Putamen (tissue), 1 donor: Measurements from ENCODE around the gene COL27A1.
A peak's percentile ranks its signal among the peaks of the same experiment; 100 is the strongest.

Source experiments
- DNase-seq: peaks from one replicate; pipeline ENCODE4 v3.0.0-alpha.2; 2016; ENCODE audit warnings: low spot score

COL27A1 gene

DNA sequence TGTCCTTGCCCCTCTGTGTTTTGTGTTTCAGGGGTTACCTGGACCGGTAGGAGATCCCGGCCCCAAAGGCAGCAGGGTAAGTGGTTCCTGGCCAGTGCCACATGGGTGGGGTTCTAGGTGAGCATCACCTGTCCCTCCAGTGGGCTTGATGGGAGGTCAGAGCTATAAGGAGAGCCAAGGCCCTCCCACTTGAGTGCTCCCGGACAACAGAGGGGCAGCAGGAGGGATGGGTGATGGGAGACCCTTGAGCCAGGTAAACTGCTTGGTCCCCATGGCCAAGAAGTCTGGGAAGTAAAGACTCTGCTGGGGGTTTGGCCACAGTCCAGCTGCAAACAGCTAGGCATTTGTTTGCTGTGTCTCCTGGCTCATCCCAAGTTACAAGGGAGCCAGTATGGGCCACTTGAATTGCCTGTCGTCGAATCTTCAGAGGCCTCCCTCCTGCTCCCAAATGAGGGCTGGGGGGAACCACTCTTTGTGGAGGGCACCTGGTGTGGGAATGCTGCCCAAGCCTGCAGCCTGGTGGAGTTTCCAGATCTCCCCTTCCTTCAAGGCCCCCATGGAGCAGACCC is 51.0 kb downstream of the COL27A1 start:
- DNase-seq: no peak

- DNase-seq: peak; percentile 35
These were observed 51.9 kb downstream of the COL27A1 start for GRCh38 chr9:114207034-114207810.

- DNase-seq: no peak
These were observed 52.5 kb downstream of the COL27A1 start for GRCh38 chr9:114207845-114208244.

DNA sequence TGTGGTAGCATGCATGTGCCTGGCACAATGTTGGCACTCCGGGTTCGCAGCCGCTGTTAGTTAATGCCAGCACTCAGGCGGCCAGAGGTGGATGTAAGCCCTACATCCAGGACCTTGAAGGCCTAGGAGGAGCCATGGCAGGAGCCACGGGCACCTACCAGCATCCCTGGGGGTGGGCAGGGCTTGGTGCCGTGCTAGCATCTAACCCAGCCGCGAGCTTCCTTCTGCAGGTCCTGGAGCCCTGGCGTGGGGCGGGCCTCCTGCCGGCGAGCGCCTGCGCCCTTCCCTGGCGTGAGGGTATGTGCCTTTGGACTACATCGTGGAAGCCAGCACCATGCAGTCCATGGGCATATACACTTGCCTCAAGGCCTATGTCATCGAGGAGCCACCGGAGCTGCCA is 53.8 kb downstream of the COL27A1 start:
- DNase-seq: no peak

GRCh38 chr9:114210136-114210535 is 54.8 kb downstream of the COL27A1 start:
- DNase-seq: no peak

DNA sequence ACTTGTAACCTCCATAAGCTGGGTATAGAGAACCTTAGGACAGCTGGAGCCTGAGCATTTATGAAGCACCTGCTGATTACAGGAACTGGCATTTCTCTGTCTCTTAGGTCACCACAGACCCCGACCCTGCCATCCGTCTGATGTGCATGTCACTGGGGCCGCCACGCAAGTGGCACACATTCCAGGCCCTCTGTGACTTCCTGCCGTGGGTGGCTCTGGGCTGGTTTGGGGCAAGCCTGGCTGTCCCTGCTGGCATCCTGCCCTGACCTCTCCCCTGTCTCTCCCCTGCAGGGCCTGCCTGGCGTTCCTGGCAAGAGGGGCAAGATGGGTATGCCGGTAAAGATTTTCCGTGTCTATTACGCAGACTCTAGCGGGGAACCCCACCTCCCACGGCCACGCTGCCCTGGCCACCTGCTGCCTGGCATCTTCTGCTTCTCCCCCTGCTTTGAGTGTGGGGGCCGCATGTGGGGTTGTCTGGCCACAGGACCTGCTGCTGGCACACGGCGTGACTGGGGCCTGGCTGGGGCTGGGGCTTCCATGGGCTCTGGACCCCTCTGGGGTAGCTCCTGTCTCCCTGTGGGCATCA is 55.4 kb downstream of the COL27A1 start:
- DNase-seq: no peak

DNA sequence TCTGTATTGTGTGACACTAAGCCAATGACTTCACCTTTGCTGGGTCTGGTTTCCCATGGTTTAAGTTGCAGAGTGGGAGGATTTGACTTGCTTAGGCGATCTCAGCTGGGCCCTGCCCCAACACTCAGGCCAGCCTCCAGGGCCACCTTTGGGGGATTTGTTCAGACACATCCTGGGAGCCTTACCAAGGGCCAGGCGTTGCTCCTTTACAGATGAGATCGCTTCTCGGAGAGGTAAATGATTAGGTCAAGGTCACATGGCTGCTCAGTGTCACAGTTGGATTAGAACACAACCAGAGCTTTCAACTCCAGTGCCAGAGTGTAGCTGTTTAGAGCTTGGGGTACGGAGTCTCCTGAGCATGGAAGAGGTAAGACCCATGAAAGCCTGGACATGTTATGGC is 57.5 kb downstream of the COL27A1 start:
- no peak for DNase-seq

- no peak for DNase-seq
These were observed 58.2 kb downstream of the COL27A1 start for GRCh38 chr9:114213566-114213965.

DNA sequence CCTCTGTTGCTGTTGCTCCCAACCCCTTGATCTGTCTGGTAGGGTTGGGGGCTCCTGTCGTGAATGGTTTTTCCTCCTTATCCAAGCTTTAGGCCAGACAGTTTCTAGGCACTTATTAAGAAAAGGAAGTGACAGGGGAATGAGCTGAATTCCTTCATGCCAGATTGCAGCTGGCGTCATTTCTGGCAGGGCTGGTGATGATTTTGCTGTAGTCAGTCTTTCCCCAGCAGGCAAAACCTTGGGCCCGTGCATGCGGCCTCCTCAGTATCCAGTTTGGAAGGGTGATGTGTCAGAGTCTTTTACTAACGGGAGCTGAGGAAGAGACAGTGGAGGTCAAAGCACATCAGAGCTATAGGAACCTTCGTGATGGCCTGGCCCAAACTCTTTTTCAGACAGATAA is 58.8 kb downstream of the COL27A1 start:
- DNase-seq: no peak

DNA sequence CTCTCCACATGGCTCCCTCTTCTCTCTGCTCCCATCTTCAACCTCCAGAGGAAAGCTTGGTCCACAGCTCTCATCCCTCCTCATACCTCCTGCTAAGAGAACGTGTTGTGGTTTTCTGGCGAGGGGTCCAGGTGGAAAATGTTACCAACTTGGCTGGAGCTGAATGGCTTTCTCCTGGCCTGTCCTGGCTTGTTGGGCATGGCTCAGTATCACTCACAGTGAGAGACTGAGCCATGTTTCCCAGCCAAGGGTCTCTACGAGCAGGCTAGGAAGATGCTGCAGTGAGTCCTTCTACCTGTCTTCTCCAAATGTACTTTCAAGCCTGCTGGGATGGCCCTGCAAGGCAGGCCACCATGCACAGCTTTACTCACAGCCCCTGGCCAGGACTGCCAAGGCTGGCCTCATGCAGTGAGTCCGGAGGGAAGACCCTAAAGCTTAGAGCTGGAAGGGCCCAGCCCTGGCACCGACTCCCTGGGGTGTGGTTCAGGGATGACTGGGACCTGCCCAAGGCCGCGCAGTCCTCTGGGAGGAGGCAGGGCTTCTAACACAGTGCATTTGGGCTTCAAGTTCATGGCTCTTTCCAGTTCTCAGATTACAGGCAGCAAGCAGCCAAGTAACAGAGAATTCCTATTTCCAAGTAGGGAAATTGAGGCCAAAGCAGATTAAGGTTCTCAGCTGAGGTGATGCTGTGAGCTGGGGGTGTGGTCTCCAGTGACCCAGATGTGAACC is 59.5 kb downstream of the COL27A1 start:
- no peak for DNase-seq

- DNase-seq: no peak
These were observed 60.7 kb downstream of the COL27A1 start for GRCh38 chr9:114216081-114216480.

DNA sequence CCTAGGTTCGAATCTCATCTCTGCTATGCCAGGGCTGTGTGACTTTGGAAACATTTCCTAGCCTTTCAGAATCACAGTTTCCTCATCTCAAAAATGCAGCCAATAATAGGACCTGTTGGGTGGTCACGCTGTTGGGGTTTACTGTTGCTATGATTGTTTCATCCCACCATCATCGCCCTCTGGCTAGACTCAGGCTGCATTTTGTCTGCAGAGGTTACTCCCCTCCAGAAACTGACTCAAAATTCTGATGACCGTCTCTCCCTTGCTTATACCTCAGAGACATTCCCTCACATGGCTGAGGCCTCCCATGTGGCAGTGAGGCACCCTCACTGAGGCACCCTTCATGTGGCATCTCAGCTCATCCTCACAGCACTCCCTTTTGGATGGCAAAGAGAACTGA is 61.6 kb downstream of the COL27A1 start:
- no peak for DNase-seq

GRCh38 chr9:114218264-114219120 is 63.2 kb downstream of the COL27A1 start:
- DNase-seq: no peak

DNA sequence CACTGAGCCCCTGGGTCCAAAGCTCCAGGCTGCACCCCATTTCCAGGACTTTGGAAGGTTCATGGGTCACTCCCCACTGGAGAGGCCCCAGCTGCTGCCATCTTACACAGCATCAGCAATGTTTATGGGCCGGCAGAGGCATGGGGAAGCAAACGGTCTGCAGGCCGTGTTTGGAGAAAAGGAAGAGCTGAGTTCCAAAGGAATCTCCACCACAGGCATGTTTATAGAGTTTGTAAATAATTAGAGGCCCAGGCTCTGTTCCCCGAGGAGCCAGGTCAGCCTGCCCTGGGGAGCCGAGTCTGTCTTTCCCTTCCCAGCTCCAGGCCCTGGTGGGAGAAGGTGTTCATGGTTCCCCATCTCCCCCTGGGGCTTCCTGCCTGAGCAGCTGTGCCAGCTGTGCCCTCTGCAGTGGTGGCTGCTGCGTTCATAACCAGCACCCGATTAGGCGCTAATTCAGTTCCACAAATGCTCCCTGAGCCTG is 64.8 kb downstream of the COL27A1 start:
- DNase-seq: no peak

DNA sequence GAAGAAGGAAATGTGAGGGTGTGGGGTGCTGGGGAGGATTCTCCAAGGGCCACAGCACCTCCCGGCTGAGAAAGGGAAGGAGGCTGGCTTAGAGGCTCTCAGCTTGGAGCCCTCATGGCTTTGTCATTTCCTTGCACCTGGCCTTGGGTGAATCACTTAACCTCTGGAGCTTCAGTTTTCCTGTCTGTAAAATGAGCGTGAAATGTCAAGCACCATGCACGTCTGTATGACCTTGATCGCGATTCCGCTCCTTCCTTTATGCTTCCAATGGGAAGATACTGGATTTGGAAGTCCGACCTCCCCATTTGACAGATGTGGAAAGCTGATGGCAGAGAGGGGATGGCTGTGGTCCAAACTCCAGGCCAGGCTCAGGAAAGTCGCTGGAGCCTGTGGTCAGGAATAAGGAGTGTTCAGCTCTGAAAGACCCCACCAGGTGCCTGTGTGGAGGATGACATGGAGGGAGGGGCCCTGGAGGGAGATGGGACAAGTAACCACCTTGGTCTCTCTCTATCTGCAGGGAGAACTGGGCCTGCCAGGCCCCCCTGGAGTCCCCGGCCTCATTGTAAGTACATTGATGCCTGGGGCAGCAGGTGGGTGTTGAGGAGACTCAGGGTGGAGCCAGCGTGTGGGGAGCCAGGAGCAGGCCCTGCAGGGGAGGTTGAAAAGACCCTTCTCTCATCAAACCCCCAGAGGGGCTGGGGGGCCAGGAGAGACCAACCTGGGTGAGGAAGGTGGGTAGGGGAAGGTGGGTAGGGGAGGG is 66.5 kb downstream of the COL27A1 start:
- no peak for DNase-seq

- no peak for DNase-seq
These were observed 68.4 kb downstream of the COL27A1 start for GRCh38 chr9:114223564-114224246.

DNA sequence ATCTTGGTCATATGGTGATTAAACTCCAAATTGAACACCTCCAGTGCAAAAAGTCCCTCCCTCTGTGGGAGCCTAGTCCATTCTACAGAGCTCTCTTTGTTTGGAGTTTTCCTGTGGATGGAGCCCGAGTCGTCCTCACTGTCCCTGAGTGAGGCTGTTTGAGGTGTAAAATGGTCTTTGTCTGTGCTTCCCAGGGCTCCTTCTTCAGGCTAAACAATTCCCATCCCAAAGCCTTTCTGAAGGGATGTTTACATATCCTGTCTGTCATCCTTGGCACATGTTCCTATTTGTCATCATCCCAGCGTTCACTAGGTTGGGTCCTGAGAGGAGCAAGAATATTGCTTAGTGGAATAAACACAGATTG is 68.9 kb downstream of the COL27A1 start:
- DNase-seq: no peak

DNA sequence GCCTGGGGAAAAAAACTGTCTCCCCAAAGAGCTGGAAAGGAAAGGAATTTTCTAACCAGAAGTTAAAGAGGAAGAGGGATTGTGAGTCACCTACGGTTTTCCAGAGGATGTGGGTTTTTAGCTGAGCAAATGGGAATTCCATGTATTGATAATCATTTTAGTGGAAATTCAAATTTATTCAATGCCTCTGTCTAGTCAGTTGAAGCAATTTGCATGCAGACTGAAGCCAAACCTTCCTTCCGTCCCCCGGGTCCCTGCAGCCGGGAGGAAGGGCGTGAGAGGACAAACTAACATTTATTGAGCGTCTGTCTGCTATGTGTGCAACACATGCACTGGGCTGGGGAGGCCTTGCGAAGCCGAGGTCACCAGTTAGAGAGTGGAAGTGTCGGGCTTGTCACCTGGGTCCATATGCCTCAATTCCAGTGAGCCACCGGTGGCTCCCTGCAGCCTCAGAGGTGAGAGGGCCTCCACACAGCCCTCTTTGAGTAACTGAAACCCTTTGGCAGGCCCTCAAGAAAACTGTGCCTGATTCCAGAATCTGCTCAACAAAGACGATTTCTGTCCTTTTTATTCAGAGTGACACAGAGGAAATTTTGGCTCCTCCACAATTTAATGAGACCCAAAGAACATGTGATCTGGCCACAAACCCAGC is 70.3 kb downstream of the COL27A1 start:
- no peak for DNase-seq

- no peak for DNase-seq
These were observed 71.1 kb downstream of the COL27A1 start for GRCh38 chr9:114226246-114227055.
